ENCODE data around the gene CD5L.

CD5L gene

GRCh38 chr1:157849229-157849875 lies 7.7 kb upstream of the CD5L start:
- H3K36me3 ChIP-seq (ENCODE audit: insufficient read depth, low read length), result no peaks in the 10 kb centered on the region
- no peak for TF ChIP-seq FOXP2 (optimal IDR thresholded peaks at IDR 0.05; ENCODE audit: control extremely low read depth, extremely low read length, insufficient read depth)
- TF ChIP-seq EZH2 (IDR thresholded peaks at IDR 0.05), result no peak
- no peak for TF ChIP-seq POLR2AphosphoS5 (IDR thresholded peaks at IDR 0.05; ENCODE audit: borderline replicate concordance, low read depth, low read length)
- DNase-seq (ENCODE audit: low read depth, low spot score), result no peak
- no peak overlapping the region for H3K27ac ChIP-seq
- H3K9ac ChIP-seq (ENCODE audit: insufficient read length), result no peak overlapping the region
- H3K9me3 ChIP-seq (ENCODE audit: low read depth, low read length), result no peaks in the 10 kb centered on the region
- no peak overlapping the region for H3K4me3 ChIP-seq

- no peak overlapping the region for H3K4me3 ChIP-seq
- H3K27ac ChIP-seq, result no peak overlapping the region
- no peak for DNase-seq (ENCODE audit: low read depth, low spot score)
- TF ChIP-seq FOXP2 (optimal IDR thresholded peaks at IDR 0.05; ENCODE audit: control extremely low read depth, extremely low read length, insufficient read depth) (no peak), EZH2 (IDR thresholded peaks at IDR 0.05) (no peak)
- H3K36me3 ChIP-seq (ENCODE audit: insufficient read depth, low read length), result no peaks in the 10 kb centered on the region
- no peak overlapping the region for H3K9ac ChIP-seq (ENCODE audit: insufficient read length)
- H3K9me3 ChIP-seq (ENCODE audit: low read depth, low read length), result no peaks in the 10 kb centered on the region
Observed at GRCh38 chr1:157844089-157844830, 2.7 kb upstream of the CD5L start.

DNA sequence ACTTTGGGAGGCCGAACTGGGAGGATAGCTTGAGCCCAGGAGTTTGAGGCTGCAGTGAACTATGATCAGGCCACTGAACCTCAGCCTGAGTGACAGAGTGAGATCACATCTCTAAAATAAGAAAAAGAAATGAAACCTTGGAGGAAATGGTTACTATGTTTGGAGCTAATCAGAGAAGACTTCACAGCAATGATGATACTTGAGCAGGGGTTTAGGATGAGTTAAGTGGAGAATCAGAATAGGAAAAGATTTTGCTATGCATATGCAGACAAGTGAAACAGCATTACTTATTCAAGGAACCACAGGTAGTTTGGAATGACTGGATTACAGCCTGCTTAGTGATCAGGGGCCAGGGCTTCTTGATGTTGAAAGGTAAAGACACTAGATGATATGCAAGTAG lies 1.3 kb upstream of the CD5L start:
- Histone ChIP-seq H3K9me3 (ENCODE audit: low read depth, low read length) (no peaks in the 10 kb centered on the region), H3K9ac (ENCODE audit: insufficient read length) (no peak overlapping the region), H3K36me3 (ENCODE audit: insufficient read depth, low read length) (no peaks in the 10 kb centered on the region), H3K4me3 (no peak overlapping the region), H3K27ac (no peak overlapping the region)
- DNase-seq (ENCODE audit: low read depth, low spot score), result no peak
- TF ChIP-seq EZH2 (IDR thresholded peaks at IDR 0.05) (no peak), FOXP2 (optimal IDR thresholded peaks at IDR 0.05; ENCODE audit: control extremely low read depth, extremely low read length, insufficient read depth) (no peak), POLR2AphosphoS5 (IDR thresholded peaks at IDR 0.05; ENCODE audit: borderline replicate concordance, low read depth, low read length) (no peak)

DNA sequence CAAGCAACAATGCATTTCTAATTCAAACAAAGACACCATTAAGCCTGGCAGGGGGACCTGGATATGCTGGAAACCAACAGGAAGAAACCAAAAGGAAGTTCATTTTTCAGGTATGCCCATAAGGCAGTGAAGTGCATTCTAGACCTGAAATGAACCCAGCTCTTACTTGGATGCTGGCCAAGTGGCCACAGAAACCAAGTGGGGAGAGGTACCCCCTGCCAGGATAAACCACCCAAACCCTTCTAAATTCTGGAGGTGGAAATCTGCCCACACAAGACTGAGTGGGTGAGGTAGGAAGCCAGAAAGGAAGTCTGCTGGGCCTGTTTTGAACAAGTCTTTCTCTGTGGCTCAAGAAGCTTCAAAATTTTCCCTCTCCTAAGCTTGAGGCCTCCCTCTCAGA lies 2.6 kb downstream of the CD5L start:
- no peaks in the 10 kb centered on the region for H3K9me3 ChIP-seq (ENCODE audit: low read depth, low read length)
- H3K9ac ChIP-seq (ENCODE audit: insufficient read length), result no peak overlapping the region
- TF ChIP-seq FOXP2 (optimal IDR thresholded peaks at IDR 0.05; ENCODE audit: control extremely low read depth, extremely low read length, insufficient read depth), result no peak
- no peak for TF ChIP-seq POLR2AphosphoS5 (IDR thresholded peaks at IDR 0.05; ENCODE audit: borderline replicate concordance, low read depth, low read length)
- TF ChIP-seq EZH2 (IDR thresholded peaks at IDR 0.05), result no peak
- H3K4me3 ChIP-seq, result no peak overlapping the region
- no peak for DNase-seq (ENCODE audit: low read depth, low spot score)
- H3K36me3 ChIP-seq (ENCODE audit: insufficient read depth, low read length), result no peaks in the 10 kb centered on the region
- no peak overlapping the region for H3K27ac ChIP-seq

DNA sequence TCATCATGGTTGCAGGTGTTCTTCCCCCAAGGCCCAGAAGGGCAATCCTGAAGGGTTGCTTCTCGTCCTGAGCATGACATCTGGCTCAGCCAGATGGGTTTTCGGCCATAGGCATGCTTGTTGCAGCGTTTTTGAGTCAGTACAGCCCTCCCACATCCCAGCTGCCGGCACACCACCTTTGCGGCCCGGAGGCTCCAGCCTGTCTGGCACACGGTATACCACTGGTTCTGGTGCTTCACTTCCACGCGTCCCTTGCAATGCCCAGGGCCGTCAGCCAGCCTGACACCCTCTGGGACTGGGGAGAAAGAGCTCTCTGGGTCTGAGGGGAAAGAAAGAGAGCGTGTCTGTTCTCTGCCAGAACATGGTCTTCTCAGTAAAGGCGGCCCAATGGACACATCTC lies 7.2 kb downstream of the CD5L start:
- no peak for TF ChIP-seq POLR2AphosphoS5 (IDR thresholded peaks at IDR 0.05; ENCODE audit: borderline replicate concordance, low read depth, low read length)
- Histone ChIP-seq H3K27ac (no peak overlapping the region), H3K9ac (ENCODE audit: insufficient read length) (no peak overlapping the region), H3K4me3 (no peak overlapping the region), H3K9me3 (ENCODE audit: low read depth, low read length) (no peaks in the 10 kb centered on the region), H3K36me3 (ENCODE audit: insufficient read depth, low read length) (no peaks in the 10 kb centered on the region)
- DNase-seq (ENCODE audit: low read depth, low spot score), result no peak

DNA sequence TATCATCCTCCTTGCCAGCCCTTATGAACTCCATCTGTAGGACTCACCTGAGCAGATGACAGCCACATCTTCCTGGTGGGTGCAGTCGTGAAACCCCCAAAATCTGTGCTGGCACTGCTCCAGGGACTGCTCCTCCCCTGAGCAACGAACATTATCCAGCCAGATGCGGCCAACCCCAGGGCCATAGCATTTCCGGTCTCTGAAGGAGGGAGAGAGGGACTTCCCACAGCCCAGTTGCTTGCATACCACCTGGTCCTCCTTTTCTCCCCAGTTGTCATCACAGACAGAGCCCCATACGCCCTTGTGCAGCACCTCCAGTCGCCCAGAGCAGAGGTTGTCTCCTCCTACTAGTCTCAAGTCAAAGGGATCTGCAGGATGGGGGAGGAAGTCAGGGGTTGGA lies 8.5 kb downstream of the CD5L start:
- no peaks in the 10 kb centered on the region for H3K36me3 ChIP-seq (ENCODE audit: insufficient read depth, low read length)
- no peak for DNase-seq (ENCODE audit: low read depth, low spot score)
- no peak overlapping the region for H3K9ac ChIP-seq (ENCODE audit: insufficient read length)
- no peak overlapping the region for H3K4me3 ChIP-seq
- H3K9me3 ChIP-seq (ENCODE audit: low read depth, low read length), result no peaks in the 10 kb centered on the region
- H3K27ac ChIP-seq, result no peak overlapping the region
- TF ChIP-seq FOXP2 (optimal IDR thresholded peaks at IDR 0.05; ENCODE audit: control extremely low read depth, extremely low read length, insufficient read depth) (no peak), EZH2 (IDR thresholded peaks at IDR 0.05) (no peak), POLR2AphosphoS5 (IDR thresholded peaks at IDR 0.05; ENCODE audit: borderline replicate concordance, low read depth, low read length) (no peak)

DNA sequence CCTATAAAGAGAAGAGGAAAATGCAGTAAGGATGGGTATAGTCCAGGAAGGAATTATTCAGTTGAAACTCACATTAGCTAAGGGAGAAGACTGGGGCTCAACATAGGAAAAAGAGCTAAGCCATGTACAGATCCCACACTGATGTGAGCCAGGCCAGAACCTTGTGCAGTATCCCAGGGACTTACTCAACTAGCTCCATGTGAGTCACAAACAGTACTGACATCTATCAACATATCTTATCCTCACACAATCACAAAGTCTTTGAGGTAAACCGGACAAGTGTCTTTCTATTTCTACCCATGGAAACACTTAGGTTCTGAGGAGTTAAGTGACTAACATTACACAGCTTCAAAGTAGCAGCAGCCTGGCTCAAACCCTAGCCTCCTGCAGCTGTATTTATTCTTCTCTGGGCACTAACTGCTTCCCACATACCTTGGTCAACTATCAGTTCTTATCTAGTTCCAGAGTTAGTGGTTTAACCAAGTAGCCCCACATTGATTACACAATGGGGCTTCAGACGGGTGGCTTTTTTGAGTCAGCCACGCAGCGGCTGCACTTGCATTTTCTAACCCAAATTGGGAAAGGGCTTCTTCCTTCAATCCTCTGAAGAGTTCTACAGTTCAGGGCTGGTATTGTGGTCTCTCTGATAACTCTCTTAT lies 9.5 kb downstream of the CD5L start:
- no peak for DNase-seq (ENCODE audit: low read depth, low spot score)
- Histone ChIP-seq H3K4me3 (no peak overlapping the region), H3K36me3 (ENCODE audit: insufficient read depth, low read length) (no peaks in the 10 kb centered on the region), H3K9ac (ENCODE audit: insufficient read length) (no peak overlapping the region), H3K27ac (no peak overlapping the region), H3K9me3 (ENCODE audit: low read depth, low read length) (no peaks in the 10 kb centered on the region)
- no peak for TF ChIP-seq POLR2AphosphoS5 (IDR thresholded peaks at IDR 0.05; ENCODE audit: borderline replicate concordance, low read depth, low read length)
- TF ChIP-seq FOXP2 (optimal IDR thresholded peaks at IDR 0.05; ENCODE audit: control extremely low read depth, extremely low read length, insufficient read depth), result no peak
- no peak for TF ChIP-seq EZH2 (IDR thresholded peaks at IDR 0.05)

GRCh38 chr1:157830887-157831286 lies 10.7 kb downstream of the CD5L start:
- H3K27ac ChIP-seq, result no peak overlapping the region
- DNase-seq (ENCODE audit: low read depth, low spot score), result no peak

More at GRCh38 chr1:157830887-157831286, 10.7 kb downstream of the CD5L start:
- Histone ChIP-seq H3K9me3 (ENCODE audit: low read depth, low read length) (no peaks in the 10 kb centered on the region), H3K9ac (ENCODE audit: insufficient read length) (no peak overlapping the region), H3K4me3 (no peak overlapping the region), H3K36me3 (ENCODE audit: insufficient read depth, low read length) (no peaks in the 10 kb centered on the region)
- no peak for TF ChIP-seq FOXP2 (optimal IDR thresholded peaks at IDR 0.05; ENCODE audit: control extremely low read depth, extremely low read length, insufficient read depth)
- TF ChIP-seq POLR2AphosphoS5 (IDR thresholded peaks at IDR 0.05; ENCODE audit: borderline replicate concordance, low read depth, low read length), result no peak
- TF ChIP-seq EZH2 (IDR thresholded peaks at IDR 0.05), result no peak

Measured in SK-N-MC (cell line).